Ammon's horn (tissue), 1 donor: Measurements from ENCODE around the gene FAF1.
"Not testable (repeated sequence)": the region's sequence is repeated elsewhere in the genome, so short reads cannot be mapped to it uniquely, and the experiment has no call there.

Experiments
- DNase-seq: peaks from one replicate; pipeline ENCODE4 v3.0.0-alpha.2; 2016; ENCODE audit warnings: low spot score

The FAF1 gene

GRCh38 chr1:50959303-50959912 is 659 bp downstream of the FAF1 start:
- DNase-seq: peak; percentile 22

DNA sequence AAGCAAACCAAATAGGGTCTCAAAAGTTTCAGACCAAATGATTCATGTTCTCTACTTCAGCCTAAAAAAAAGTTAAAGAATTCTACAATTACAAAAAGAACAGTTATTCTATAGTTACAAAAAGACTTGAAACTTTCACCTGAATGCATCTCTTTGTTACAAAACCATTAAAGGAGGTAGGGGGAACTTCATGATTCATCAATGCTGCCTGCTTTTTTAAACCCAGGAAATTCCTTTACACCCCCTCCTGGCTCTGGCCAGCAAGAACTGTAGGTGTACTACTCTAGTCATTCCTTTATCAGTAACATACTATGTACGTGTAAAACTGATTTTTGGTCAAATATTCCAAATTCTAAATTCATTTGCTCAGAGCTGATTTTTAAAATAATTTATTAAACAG is 5.0 kb downstream of the FAF1 start:
- no peak for DNase-seq

GRCh38 chr1:50952566-50952965 is 7.5 kb downstream of the FAF1 start:
- not testable (repeated sequence) for DNase-seq

- no peak for DNase-seq
Measured at GRCh38 chr1:50950396-50950795, 9.7 kb downstream of the FAF1 start.

GRCh38 chr1:50949286-50949982 is 10.6 kb downstream of the FAF1 start:
- no peak for DNase-seq

GRCh38 chr1:50942334-50942733 is 17.7 kb downstream of the FAF1 start:
- DNase-seq: no peak

DNA sequence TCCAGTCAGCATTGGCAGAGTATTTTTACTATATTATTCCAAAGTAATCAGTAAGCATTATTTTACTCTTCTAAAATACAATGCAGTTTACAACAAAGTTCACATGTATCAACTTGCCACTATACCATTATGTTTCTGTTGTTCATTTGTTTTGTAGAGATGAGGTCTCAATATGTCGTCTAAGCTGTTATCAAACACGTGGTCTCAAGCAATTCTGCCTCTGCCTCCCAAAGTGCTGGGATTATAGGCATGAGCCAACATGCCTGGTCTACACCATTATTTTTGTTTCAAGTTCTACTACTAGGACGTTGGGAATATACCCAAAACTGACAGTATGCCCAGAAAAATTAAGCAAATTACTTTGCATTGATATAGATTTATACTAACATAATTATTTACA is 19.8 kb downstream of the FAF1 start:
- no peak for DNase-seq

GRCh38 chr1:50936321-50936720 is 23.7 kb downstream of the FAF1 start:
- DNase-seq: no peak

DNA sequence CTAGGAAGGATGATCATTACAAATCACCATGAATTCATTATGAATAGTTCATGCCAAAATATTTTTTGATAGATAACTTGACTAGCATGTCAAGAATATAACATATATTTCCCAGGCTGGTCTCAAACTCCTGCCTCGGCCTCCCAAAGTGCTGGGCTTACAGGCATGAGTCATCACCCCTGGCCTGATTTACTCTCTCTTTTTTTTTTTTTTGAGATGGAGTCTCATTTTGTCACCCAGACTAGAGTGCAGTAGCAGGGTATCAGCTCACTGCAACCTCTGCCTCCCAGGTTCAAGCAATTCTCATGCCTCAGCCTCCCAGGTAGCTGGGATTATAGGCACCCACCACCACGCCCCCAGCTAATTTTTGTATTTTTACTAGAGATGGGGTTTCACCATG is 24.8 kb downstream of the FAF1 start:
- DNase-seq: not testable (repeated sequence)

DNA sequence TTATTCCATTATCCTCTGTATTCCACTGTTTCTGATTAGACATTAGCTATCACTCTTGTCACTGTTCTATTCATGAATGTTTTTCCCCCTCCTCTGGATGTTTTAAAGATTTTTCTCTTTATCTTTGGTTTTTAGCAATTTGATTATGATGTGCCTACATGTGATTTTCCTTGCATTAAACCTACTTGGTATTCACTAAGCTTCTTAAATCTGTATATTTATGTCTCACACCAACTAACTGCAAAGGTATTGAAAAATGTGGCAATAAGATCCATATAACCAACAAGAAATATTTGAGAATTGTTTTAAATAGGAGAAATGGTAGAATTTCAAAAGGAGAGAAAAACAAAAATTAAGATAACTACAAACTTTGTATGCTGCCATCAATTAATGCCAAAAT is 25.2 kb downstream of the FAF1 start:
- DNase-seq: no peak

- not testable (repeated sequence) for DNase-seq
Measured at GRCh38 chr1:50933770-50934169, 26.3 kb downstream of the FAF1 start.

GRCh38 chr1:50932043-50932442 is 28.0 kb downstream of the FAF1 start:
- not testable (repeated sequence) for DNase-seq

- no peak for DNase-seq
Measured at GRCh38 chr1:50930965-50931737, 28.9 kb downstream of the FAF1 start.

DNA sequence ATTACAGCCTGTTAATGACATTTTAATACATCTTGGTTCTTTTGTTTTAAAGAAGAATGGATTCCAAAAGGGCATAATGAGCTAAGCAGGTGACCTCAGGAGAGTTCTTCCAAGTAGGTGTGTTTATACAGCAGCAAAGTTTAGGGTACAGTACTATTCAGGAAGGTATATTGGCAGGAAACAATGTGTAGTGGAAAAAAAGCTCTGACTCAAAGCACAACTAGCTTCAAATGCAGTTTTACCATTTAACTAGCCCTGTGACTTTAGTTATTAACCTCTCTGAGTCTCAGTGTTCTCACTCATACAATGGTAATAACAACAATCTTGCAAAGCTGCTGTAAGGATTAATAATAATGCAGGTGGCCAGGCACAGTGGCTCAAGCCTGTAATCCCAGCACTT is 29.9 kb downstream of the FAF1 start:
- DNase-seq: no peak

- peak; percentile 29 for DNase-seq
Measured at GRCh38 chr1:50929376-50929958, 30.6 kb downstream of the FAF1 start.

GRCh38 chr1:50923564-50923963 is 36.5 kb downstream of the FAF1 start:
- no peak for DNase-seq

DNA sequence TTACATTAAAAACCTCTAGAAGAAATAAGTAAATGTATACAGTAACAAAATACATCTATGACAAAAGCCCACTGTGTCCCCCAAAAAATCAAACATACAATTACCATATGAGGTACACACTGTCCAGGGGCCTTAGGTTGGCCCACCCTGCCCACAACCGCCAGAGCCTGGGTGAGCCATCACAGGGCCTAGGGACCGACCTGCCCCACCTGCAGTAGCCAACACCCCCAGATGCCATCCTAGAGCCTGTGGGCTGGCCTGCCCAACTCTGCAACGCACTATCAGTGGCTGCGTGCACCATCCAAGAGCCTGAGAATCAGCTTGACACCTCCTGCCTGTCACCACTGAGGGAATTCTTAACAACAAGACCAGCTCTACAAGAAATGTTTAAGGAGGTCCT is 39.0 kb downstream of the FAF1 start:
- no peak for DNase-seq

- no peak for DNase-seq
Measured at GRCh38 chr1:50920409-50920808, 39.7 kb downstream of the FAF1 start.

DNA sequence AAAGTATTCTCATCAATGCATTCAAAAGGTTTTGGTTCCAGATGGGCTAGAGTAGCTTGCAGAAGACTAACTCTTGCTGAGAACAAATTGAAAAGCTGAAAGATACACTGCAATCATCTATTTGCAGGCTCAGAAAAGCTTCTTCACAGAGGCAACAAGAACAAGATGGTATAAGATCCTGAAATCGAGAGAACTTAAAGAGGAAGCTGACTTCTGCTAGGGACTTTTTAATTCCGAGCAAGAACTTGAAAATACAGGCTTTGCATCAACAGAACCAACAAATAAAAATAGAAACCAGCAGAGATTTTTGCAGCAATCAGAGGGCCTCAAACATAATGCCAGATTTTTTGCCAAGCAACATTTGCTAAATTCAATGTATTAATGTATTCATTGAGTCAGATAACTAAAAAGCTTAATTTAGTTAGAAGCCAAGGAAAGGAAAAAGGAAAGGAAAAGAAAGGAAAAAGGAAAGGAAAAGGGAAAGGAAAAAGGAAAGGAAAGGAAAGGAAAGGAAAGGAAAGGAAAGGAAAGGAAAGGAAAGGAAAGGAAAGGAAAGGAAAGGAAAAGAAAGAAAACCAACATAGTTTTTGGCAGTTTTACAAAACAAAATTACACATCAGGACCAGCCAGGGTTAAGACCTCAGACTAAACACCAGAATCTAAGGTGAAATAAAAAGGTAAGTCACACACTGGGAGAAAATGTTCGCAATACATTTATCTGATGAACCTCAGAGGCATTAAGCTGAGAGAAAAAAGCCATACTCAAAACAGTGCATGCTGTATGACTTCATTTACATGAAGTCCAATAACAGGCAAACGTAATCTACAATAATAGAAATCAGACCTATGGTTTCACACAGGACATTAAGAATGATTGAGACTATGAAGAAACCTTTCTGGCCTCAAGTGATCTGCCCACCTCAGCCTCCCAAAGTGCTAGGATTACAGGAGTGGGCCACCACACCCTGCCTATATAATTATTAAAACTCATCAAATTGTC is 42.6 kb downstream of the FAF1 start:
- peak; percentile 10 for DNase-seq

DNA sequence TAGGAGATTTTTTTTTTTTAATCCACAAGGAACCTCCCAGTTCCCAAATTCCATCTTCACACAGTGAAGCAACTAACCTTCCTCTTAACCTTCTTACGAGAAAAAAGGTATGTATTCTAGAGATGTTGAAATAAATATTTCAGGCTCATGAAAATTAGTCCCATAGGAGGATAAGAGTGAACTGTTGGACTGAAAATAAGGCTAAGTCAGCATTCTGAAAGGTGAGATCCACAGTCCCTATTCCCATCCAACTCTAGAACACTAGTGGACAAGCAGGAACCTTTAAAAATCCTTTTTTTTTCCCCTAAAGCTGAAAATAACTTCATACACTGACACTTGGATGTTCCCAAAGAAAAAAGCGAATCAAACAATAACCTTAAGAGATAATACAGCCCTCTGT is 44.4 kb downstream of the FAF1 start:
- DNase-seq: no peak

DNA sequence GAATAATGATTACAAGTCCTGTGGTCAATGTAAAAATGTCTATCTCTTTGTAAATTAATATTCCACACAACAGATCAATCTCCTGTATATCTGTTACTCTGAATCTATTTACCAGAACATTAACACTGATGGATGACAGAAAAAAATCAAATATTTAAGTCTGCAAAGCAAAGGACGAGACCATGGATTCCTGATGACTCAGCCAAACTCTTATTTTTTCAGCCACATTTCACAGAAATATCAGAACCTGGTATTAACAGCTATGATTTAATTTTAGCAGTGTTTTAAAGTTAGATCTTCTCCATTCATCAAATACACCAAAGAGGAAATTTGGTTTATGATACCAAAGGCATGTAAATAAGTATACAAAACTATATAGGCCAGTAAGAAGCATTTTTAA is 46.1 kb downstream of the FAF1 start:
- no peak for DNase-seq

- not testable (repeated sequence) for DNase-seq
Measured at GRCh38 chr1:50910356-50910755, 49.7 kb downstream of the FAF1 start.
